G401 (cell line): ENCODE results near the gene APOBEC3A. TPM values are rescaled to one million over a fixed set of nuclear protein-coding genes. Genes with fewer than 3 reads are reported as not detected.

Source experiments
- DNase-seq: peaks from one replicate; pipeline ENCODE4 v3.0.0-alpha.2; 2015; ENCODE audit warnings: low spot score
- in situ Hi-C: cut with HindIII; loops from 2 replicates; pipeline ENCODE4 v1.10.0; 2016; ENCODE audit warnings: low sequenced_read_pairs, mixed read lengths
- total RNA-seq: library from RNA; depleted of rRNA; stranded (reverse); fragments of >200 nt; shearing (Covaris generic); gene quantifications from 2 replicates; pipeline ENCODE4 v1.2.3, GENCODE V29; 2014; rRNA removed

APOBEC3A gene
- total RNA-seq, result not detected in 2 replicates

DNA sequence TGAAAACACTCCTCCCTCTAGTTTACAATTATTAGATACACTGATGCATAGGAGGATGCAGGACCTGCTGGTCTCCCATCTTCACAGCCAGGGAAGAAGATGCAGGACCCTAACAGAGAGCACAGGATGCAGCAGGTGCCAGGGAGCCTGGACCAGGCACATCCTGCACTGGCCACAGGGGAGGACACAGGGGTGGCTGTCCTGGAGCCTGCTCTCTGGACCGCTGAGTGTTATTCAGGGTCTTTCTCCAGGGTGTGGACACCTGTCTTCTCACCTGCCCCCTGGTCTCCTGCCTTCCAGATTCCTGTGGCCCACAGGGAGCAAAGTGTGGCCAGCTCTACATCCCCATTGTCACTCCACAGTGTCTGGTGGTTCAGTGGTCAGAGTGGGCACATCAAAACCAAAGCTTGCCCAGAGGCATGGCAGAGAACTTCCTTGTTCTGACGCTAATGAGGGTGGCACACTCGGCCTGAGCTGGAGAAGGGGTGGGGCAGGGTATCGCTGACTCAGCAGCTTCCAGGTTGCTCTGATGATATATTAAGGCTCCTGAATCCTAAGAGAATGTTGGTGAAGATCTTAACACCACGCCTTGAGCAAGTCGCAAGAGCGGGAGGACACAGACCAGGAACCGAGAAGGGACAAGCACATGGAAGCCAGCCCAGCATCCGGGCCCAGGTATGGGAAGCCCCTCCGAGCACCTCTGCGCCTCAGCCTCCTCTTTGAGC is at the start of gene APOBEC3A:
TSS of gene APOBEC3A (plus strand) at position 564 of the 725 bp plus-strand sequence. CDS start at position 647, 83 bp downstream.
- DNase-seq, result no peak
- in situ Hi-C loops, result no loop called here

DNA sequence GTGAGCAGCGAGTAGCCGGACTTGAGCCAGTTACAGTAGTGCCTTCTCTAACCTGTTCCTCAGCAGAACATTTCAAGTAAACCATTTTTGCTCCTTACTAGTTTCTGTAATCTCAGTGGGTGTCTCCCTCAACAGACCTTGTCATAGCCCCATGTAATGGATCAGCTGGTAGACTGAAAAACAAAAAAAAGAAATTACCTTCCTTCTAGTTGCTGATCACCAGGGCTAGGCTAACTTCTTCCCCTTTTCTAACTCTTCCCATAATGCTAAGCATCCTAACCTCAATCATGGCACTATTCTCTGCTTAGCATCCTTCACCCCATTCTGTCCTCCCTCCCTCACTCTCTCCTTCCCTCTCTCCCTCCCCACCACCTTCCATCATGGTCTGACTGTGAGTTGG is 49.6 kb upstream of the APOBEC3A start:
- DNase-seq, result no peak
- in situ Hi-C loops, result no loop called here

- in situ Hi-C loops, result no loop called here
- DNase-seq, result no peak
Observed at GRCh38 chr22:38911434-38911833, 46.0 kb upstream of the APOBEC3A start.

GRCh38 chr22:38919631-38920190 is 37.7 kb upstream of the APOBEC3A start:
- in situ Hi-C loops, result no loop called here

GRCh38 chr22:38921120-38921519 is 36.3 kb upstream of the APOBEC3A start:
- DNase-seq, result no peak
- in situ Hi-C loops, result no loop called here

More at GRCh38 chr22:38919631-38920190, 37.7 kb upstream of the APOBEC3A start:
- DNase-seq, result no peak

DNA sequence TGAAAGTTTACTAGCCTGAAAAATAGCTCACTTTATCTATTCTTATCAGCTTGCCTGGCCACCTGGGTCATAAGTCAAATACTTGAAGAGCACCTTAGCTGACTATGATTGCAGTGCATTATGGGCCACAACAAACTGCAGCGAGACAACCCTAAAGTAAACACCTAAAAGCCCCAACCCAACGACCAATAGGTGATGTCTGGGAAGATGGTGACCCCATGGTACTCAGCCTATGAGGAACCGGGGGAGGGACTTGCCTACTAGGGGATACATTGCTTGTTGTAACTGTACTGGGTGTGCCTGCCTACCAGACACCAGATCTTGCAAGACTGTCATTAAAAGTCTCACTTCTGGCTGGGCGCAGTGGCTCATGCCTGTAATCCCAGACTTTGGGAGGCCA is 35.6 kb upstream of the APOBEC3A start:
- no peak for DNase-seq
- in situ Hi-C loops, result no loop called here

- in situ Hi-C loops, result no loop called here
- DNase-seq, result peak; percentile 97
Observed at GRCh38 chr22:38923463-38924346, 33.7 kb upstream of the APOBEC3A start.

DNA sequence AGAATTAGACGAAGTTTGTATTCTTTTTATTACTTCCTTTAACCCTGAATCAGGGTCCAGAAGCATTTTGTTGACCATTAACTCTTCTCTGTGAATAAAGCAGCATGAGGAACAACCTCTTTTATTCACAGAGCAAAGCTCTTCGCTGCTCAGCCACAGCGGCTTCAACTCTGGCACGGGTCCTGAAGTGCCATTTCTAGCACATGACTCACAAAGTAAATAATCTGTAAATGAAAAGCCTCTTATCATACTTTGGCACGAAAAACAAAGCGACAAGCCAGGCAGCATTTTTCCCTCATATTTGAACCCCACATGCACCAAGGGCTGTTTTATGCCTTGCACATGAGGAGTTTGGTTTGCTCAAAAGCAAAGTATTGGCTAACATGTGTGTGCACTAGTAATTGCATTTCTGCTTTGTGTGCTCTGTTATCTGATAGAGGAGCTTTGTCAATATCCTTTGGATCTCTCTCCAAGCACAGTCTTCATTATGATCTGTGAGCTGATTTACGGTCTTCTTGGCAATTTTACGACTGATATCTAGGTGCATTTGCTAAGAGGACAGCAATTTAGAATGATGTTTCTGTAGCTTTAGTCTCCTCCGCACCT is 33.0 kb upstream of the APOBEC3A start:
- in situ Hi-C loops, result no loop called here
- DNase-seq, result peak; percentile 81

GRCh38 chr22:38925571-38926041 is 31.8 kb upstream of the APOBEC3A start:
- in situ Hi-C loops, result no loop called here
- no peak for DNase-seq

- peak; percentile 53 for DNase-seq
Observed at GRCh38 chr22:38927033-38927781, 30.2 kb upstream of the APOBEC3A start.

GRCh38 chr22:38930512-38930911 is 26.9 kb upstream of the APOBEC3A start:
- no peak for DNase-seq
- in situ Hi-C loops, result no loop called here

More at GRCh38 chr22:38927033-38927781, 30.2 kb upstream of the APOBEC3A start:
- in situ Hi-C loops, result no loop called here

DNA sequence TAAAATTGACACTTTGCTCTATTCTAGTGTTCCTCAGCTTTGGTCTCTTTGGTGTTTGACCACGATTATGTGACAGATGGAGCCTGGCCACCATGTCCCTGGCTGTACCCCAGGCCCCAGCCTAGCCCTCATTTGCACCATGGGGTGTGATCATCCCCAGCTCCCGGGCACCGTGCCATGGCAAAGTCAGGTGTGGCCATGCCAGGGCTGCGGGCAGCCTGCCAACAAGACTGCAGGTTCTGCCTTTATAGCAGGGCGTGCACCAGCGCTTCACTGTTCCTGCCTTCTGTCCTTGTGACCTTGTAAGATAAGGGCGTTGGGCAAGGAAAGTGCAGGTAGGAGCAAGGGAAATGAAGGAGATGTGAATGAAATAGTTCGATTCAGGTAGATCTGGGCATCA is 22.4 kb upstream of the APOBEC3A start:
- peak; percentile 97 for DNase-seq
- in situ Hi-C loops, result no loop called here

GRCh38 chr22:38935616-38936015 is 21.8 kb upstream of the APOBEC3A start:
- in situ Hi-C loops, result no loop called here
- DNase-seq, result no peak

DNA sequence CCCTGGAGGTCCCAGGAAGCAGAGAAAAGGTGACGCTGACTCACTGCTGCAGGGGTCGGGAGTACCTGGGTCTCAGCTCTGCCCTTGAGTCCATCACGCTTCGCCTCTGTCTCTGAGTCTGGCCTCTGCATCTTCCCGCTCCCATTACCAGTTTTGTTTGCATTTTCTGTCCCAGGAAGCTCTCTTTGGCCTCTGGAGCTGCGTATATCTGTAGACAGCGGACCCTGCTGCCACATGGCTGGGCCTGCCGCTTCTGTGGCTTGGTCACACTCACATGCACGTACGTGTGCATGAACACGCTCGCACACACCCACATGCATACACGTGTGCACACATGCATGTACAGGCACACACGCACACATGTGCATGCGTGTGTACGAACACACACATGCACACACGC is 20.8 kb upstream of the APOBEC3A start:
- no peak for DNase-seq
- in situ Hi-C loops, result no loop called here

DNA sequence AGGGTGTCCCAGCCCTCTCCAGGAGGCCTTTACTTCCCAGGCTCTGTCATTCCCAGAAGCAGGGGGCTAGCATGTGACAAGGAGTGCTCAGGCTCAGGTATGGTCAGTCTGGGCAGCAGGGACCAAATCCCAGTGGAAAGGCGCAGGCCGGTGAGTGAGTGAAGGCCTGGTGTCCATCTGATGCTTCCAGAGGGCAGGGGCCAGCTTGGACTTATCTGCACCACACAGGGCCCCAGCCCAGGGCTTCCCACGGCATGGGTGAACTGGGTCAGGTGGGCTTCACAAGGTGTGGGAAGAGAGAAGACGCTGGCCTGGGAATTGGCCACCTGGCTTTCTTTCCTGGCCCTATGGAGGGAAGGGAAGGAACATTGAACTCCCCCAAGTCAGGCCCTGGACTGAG is 20.4 kb upstream of the APOBEC3A start:
- no peak for DNase-seq

GRCh38 chr22:38937541-38937940 is 19.9 kb upstream of the APOBEC3A start:
- in situ Hi-C loops, result no loop called here
- no peak for DNase-seq

More for the DNA sequence above, 20.4 kb upstream of the APOBEC3A start:
- in situ Hi-C loops, result no loop called here

DNA sequence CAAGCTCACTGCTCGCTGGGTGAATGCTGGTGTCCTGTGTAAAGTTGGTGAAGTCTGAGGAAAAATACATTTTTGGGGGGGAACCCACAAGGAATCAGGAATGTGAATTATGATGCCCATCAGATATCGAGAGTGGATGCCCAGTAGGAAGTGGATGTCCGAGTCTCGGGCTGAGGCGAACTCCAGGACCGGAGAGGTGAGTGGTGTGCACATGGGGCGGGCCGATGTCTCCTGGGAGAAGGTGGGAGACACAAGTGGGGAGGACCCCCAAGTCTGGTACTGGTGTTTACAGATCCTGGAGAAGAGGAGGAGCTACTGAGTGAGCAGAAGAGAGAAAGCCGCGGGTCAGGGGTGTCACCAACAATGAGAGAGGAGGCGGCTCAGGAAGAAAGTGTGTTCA is 19.2 kb upstream of the APOBEC3A start:
- in situ Hi-C loops, result no loop called here
- DNase-seq, result no peak

- in situ Hi-C loops, result no loop called here
- no peak for DNase-seq
Observed at GRCh38 chr22:38938925-38939324, 18.5 kb upstream of the APOBEC3A start.
